NT2/D1 (cell line): ENCODE measurements around the gene UMAD1.

ENCODE experiments used
- SUZ12 ChIP-seq: IDR thresholded peaks from 2 replicates; pipeline ENCODE4 v1.6.1; 2011; ENCODE audit not compliant: insufficient read length, insufficient read depth; ENCODE audit errors: extremely low read depth
- YY1 ChIP-seq: IDR thresholded peaks from 2 replicates; pipeline ENCODE4 v1.6.1; 2011; ENCODE audit not compliant: insufficient read length, insufficient read depth

DNA sequence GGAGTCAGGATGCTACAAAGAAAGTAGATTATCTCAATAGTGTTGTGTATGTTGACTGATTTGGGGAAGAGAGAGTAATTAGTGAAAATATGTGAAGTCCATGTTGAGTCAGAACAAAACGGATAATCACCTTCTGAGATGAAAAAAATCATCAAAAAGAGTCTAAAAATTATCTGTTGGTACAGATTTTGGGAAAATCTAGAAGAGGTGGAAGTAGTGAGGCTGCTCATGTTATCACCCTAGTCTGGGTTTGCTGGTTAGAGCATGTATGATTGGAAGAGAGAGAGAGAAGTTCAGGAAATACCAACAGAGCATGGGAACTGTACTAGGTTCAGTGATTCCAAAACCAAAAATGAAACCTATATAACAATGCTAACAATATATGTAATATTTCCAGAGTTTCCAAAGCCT, 65.6 kb downstream of the UMAD1 start:
- no peak for TF ChIP-seq SUZ12
- TF ChIP-seq YY1, result no peak
